Erythroblast (primary cell): ENCODE measurements around the gene CERS6.

Experiments
- GATA1 ChIP-seq: IDR thresholded peaks from 2 replicates; pipeline ENCODE4 v1.6.1; 2011; ENCODE audit warnings: low read depth, mild to moderate bottlenecking, control low read depth, low read length, moderate library complexity
- POLR2A ChIP-seq: IDR thresholded peaks from 2 replicates; pipeline ENCODE4 v1.6.1; 2011; ENCODE audit warnings: mild to moderate bottlenecking, low read length

- no peak for TF ChIP-seq POLR2A
- no peak for TF ChIP-seq GATA1
These were observed 3.2 kb downstream of the CERS6 start for GRCh38 chr2:168459256-168459655.
